Left ventricle myocardium inferior (tissue), 1 donor: Measurements from ENCODE around the gene CRY2. TPM values are rescaled to one million over a fixed set of nuclear protein-coding genes. Genes with fewer than 3 reads are reported as not detected.

Experiments
- DNase-seq: peaks from one replicate; pipeline ENCODE4 v3.0.0-alpha.2; 2020
- H3K27ac ChIP-seq: fragments of 200-600 bp; replicated peaks from 2 replicates; pipeline ENCODE4 v1.8.0; 2021
- H3K27me3 ChIP-seq: fragments of 200-600 bp; 2 replicates; pipeline ENCODE4 v1.8.0; 2021; ENCODE audit warnings: low read depth
- H3K36me3 ChIP-seq: fragments of 200-600 bp; 2 replicates; pipeline ENCODE4 v1.8.0; 2021
- H3K4me1 ChIP-seq: fragments of 200-600 bp; 2 replicates; pipeline ENCODE4 v1.8.0; 2021
- H3K4me3 ChIP-seq: fragments of 200-600 bp; 2 replicates; pipeline ENCODE4 v1.8.0; 2021; ENCODE audit warnings: mild to moderate bottlenecking, moderate library complexity
- H3K9me3 ChIP-seq: fragments of 200-600 bp; replicated peaks from 2 replicates; pipeline ENCODE4 v1.8.0; 2021
- CTCF ChIP-seq: fragments of 200-600 bp; IDR thresholded peaks from 2 replicates; pipeline ENCODE4 v1.8.0; 2021; ENCODE audit warnings: antibody characterized with exemption, mild to moderate bottlenecking, borderline replicate concordance
- intact Hi-C: fragments of 100-400 bp; cut with micrococcal nuclease; formaldehyde crosslinking; loops from one replicate; pipeline ENCODE4 v1.11.0; 2022
- total RNA-seq: library from RNA; stranded (reverse); fragmentation: NEBNext Ultra II Directional; extraction: Animal tissue kit (Norgen Biotek cat#: 25700); gene quantifications from one replicate; pipeline ENCODE4 v1.2.1, GENCODE V29; 2021
- donor health status: DM: no; HTN: yes; CAD: no; lungs with severe emphysema.

CRY2 gene
- total RNA-seq, 1 donor from 2014 or later, result 62.2 TPM

DNA sequence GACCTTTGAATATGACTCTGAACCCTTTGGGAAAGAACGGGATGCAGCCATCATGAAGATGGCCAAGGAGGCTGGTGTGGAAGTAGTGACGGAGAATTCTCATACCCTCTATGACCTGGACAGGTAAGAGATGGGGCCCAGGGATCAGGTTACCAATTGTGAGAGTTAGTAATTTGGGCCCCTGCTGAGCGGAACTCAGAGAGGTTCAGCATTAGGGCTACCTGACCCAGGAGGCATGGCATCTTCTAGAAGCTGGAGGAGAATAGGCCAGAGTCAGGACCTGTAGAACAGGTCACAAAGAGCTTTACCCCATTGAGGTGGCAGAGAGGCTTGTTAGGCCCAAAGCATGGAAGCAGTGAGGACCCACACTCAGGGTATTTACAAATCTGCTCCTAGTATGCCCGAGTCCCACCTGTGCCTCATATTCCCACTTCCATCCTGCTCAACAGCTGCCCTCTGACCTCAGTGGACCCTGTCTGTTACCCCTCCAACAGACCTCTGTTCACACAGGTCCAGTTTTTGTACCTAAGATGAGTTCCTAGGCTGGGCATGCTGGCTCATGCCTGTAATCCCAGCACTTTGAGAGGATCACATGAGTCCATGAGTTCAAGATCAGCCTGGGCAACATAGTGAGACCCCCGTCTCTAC is 11.6 kb downstream of the CRY2 start:
- no peak for DNase-seq
- H3K36me3 ChIP-seq, result peaks cover 57% of the 10 kb centered on the region
- peaks cover 89% of the 10 kb centered on the region for H3K4me1 ChIP-seq
- no peaks in the 10 kb centered on the region for H3K27me3 ChIP-seq
- H3K9me3 ChIP-seq, result no peaks in the 10 kb centered on the region
- H3K27ac ChIP-seq, result peak overlapping the region; percentile 99
- TF ChIP-seq CTCF, result no peak
- intact Hi-C loops, result no loop called here
- H3K4me3 ChIP-seq, result peak overlapping the region; percentile 37

GRCh38 chr11:45859661-45860140 is 12.4 kb downstream of the CRY2 start:
- intact Hi-C loops, result no loop called here
- Histone ChIP-seq H3K27ac (peak overlapping the region; percentile 99), H3K27me3 (no peaks in the 10 kb centered on the region), H3K4me3 (peak overlapping the region; percentile 37), H3K9me3 (no peaks in the 10 kb centered on the region), H3K4me1 (peaks cover 81% of the 10 kb centered on the region), H3K36me3 (peaks cover 65% of the 10 kb centered on the region)
- TF ChIP-seq CTCF, result no peak
- peak; percentile 92 for DNase-seq

DNA sequence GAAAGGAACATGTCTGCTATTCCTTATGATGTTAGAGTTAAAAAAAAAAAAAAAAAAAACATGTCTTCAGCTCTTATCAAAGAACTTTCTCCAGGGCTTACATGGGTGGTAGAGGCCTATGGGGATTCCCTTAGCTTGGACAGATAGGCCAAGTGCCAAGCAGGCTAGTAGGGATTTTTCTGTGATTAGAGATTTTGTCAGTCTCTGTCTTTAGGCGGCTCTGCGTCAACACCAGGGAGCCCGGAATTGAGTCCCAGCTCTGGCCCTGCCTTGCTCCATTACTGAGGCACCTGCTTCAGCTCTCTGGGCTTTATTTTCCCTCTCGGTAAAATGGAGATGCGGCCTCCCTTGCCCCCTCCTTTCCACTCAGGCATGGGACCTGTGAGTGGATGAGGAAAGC is 13.1 kb downstream of the CRY2 start:
- H3K4me3 ChIP-seq, result no peak overlapping the region
- no peak for DNase-seq
- H3K27me3 ChIP-seq, result no peaks in the 10 kb centered on the region
- intact Hi-C loops, result no loop called here
- no peak for TF ChIP-seq CTCF
- peak overlapping the region; percentile 99 for H3K27ac ChIP-seq
- no peaks in the 10 kb centered on the region for H3K9me3 ChIP-seq
- peaks cover 72% of the 10 kb centered on the region for H3K36me3 ChIP-seq
- peaks cover 74% of the 10 kb centered on the region for H3K4me1 ChIP-seq

DNA sequence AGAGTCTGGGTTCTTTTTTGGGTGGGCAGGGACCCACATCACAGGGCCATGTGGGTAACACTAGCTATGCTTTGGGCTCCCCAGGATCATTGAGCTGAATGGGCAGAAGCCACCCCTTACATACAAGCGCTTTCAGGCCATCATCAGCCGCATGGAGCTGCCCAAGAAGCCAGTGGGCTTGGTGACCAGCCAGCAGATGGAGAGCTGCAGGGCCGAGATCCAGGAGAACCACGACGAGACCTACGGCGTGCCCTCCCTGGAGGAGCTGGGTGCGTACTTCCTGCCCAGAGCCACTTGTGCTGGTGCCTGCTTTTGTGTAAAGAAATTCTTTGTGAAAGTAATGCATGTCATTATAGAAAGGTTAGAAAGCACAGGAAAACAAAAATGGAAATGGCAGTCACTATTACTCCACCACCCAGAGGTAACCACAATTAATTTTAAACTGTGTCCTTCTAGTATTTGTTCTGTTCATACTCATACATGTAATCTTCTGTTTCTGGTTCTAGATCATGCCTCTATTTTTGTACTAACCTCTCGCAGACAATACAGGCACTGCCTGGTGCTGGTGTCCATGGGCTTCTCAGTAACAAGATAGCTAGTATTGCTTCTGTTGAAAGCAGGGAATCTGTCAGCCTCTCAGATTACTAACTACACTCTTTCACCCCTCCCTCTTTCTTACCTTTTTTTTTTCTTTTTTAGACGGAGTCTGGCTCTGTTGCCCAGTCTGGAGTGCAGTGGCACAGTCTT is 13.7 kb downstream of the CRY2 start:
- Histone ChIP-seq H3K27me3 (no peaks in the 10 kb centered on the region), H3K4me1 (peaks cover 68% of the 10 kb centered on the region), H3K9me3 (no peaks in the 10 kb centered on the region), H3K27ac (peak overlapping the region; percentile 99), H3K36me3 (peaks cover 76% of the 10 kb centered on the region), H3K4me3 (no peak overlapping the region)
- TF ChIP-seq CTCF, result no peak
- intact Hi-C loops, result no loop called here
- DNase-seq, result no peak

- intact Hi-C loops, result no loop called here
- H3K27ac ChIP-seq, result peak overlapping the region; percentile 20
- no peaks in the 10 kb centered on the region for H3K27me3 ChIP-seq
- H3K36me3 ChIP-seq, result peaks cover 90% of the 10 kb centered on the region
- no peaks in the 10 kb centered on the region for H3K9me3 ChIP-seq
- DNase-seq, result no peak
- H3K4me3 ChIP-seq, result no peak overlapping the region
- peaks cover 37% of the 10 kb centered on the region for H3K4me1 ChIP-seq
- TF ChIP-seq CTCF, result no peak
Measured at GRCh38 chr11:45864041-45864440, 16.8 kb downstream of the CRY2 start.
